Measurements from ENCODE around the gene SCT.

GRCh38 chr11:641806-642370 lies 14.9 kb upstream of the SCT start:
- TF ChIP-seq CTCF (conservative IDR thresholded peaks at IDR 0.05; ENCODE audit: low read depth, low read length) (no peak), EZH2 (IDR thresholded peaks at IDR 0.05; ENCODE audit: borderline replicate concordance, low read depth, low read length, poor library complexity, severe bottlenecking) (no peak)
